Transverse colon (tissue), 4 donors: ENCODE measurements around the gene CCBE1. TPM values are rescaled to one million over a fixed set of nuclear protein-coding genes. Genes with fewer than 3 reads are reported as not detected.

ENCODE experiments used
- DNase-seq: peaks from one replicate; pipeline ENCODE4 v3.0.0-alpha.2; 2019
- H3K27ac ChIP-seq, 4 donors: fragments of 200-600 bp; sonication (generic); 2 replicates each; pipeline ENCODE4 v1.5.1; 2016 to 2018; ENCODE audit warnings: inconsistent platforms in 4 of 4
- H3K27me3 ChIP-seq: fragments of 200-600 bp; sonication (generic); 2 replicates; pipeline ENCODE4 v1.5.1; 2017; ENCODE audit warnings: inconsistent platforms
- H3K36me3 ChIP-seq, 4 donors: fragments of 200-600 bp; sonication (generic); 2 replicates each; pipeline ENCODE4 v1.5.1; 2017 to 2019; ENCODE audit warnings: inconsistent platforms in 4 of 4
- H3K4me1 ChIP-seq, 4 donors: fragments of 200-600 bp; sonication (generic); 2 replicates each; pipeline ENCODE4 v1.5.1; 2017 to 2020; ENCODE audit warnings: inconsistent platforms in 4 of 4
- H3K4me3 ChIP-seq, 4 donors: fragments of 200-600 bp; sonication (generic); 1 replicate in 1 of 4; 2 replicates in 3 of 4; pipeline versions ENCODE4 v1.5.1 to v1.6.1; 2017 to 2019; ENCODE audit warnings: inconsistent platforms in 4 of 4
- H3K9me3 ChIP-seq, 2 donors: fragments of 200-600 bp; sonication (generic); 2 replicates each; pipeline ENCODE4 v1.5.1; 2017 to 2019; ENCODE audit warnings: inconsistent platforms in 2 of 2
- EP300 ChIP-seq: sonication (generic); formaldehyde crosslinking; IDR thresholded peaks from one replicate; pipeline ENCODE4 v1.6.1; 2017; ENCODE audit warnings: antibody characterized with exemption, low read depth
- POLR2A ChIP-seq: fragments of 450-650 bp; IDR thresholded peaks from one replicate; pipeline ENCODE4 v1.6.1; 2016; ENCODE audit warnings: antibody characterized with exemption, mild to moderate bottlenecking, moderate library complexity
- POLR2AphosphoS5 ChIP-seq, 3 donors: sonication (generic); formaldehyde crosslinking; IDR thresholded peaks; one replicate each; pipeline ENCODE4 v1.6.1; 2016; ENCODE audit warnings: antibody characterized with exemption in 3 of 3
- WGBS, 2 donors: methylation state at CpG; one replicate each; pipeline ENCODE4 v1.1.5; 2018; ENCODE audit warnings: low coverage in 1 of 2; 5-methylcytosine and 5-hydroxymethylcytosine counted together
- in situ Hi-C, 4 donors: fragments of 200-750 bp; cut with MboI; loops; one replicate each; pipeline versions ENCODE4 v1.15.0 to v1.15.1; 2017; ENCODE audit warnings: low sequenced_read_pairs in 3 of 4, low pct_ligation_motif_present in 1 of 4, low pct_unique_long_range_greater_than_20kb in 1 of 4
- intact Hi-C: fragments of 100-400 bp; cut with DNase I; formaldehyde crosslinking; loops from one replicate; pipeline ENCODE4 v1.15.1; 2023; ENCODE audit warnings: low total_unique reads
- total RNA-seq, 4 donors: library from RNA; depleted of rRNA; stranded (reverse); fragments of >200 nt; gene quantifications; one replicate each; pipeline ENCODE4 v1.1.0, GENCODE V29; 2016
- TF ChIP-seq, protein P1 (sequence below), 5 experiments: fragments of 200-600 bp in 3 of 5; fragments of 450-650 bp in 2 of 5; sonication (generic) in 3 of 5; IDR thresholded peaks; 1 replicate in 2 of 5; 2 replicates in 3 of 5; pipeline ENCODE4 v1.5.1; 2016 to 2017; ENCODE audit warnings: antibody characterized with exemption in 5 of 5, inconsistent platforms in 3 of 5, mild to moderate bottlenecking in 2 of 5, moderate library complexity in 1 of 5

CCBE1 gene
- total RNA-seq, 4 donors from 2014 or later, result 6.1 to 43.0 (median 15.7) TPM

DNA sequence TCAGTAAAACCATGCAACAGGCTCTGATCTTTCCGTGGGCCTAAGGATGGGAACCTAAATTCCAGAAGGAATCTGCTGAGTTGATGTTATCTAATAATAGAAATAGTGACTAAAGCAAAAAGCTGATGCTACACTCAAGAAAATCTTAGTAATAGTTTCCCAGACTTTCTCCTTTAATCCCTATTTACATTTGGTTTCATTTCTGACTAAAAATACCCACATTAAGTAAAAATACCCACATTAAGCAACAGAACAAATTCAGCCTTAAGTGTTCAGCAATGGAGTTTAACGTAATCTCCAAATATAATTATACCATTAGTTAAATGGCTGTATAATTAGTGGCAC lies 50.3 kb downstream of the CCBE1 start:
- H3K9me3 ChIP-seq, result no peaks in the 10 kb centered on the region
- intact Hi-C loops, result no loop called here
- TF ChIP-seq POLR2AphosphoS5 (IDR thresholded peaks at IDR 0.05), result no peak
- TF ChIP-seq POLR2A, result no peak
- TF ChIP-seq EP300, result no peak
- TF ChIP-seq, protein P1, sequence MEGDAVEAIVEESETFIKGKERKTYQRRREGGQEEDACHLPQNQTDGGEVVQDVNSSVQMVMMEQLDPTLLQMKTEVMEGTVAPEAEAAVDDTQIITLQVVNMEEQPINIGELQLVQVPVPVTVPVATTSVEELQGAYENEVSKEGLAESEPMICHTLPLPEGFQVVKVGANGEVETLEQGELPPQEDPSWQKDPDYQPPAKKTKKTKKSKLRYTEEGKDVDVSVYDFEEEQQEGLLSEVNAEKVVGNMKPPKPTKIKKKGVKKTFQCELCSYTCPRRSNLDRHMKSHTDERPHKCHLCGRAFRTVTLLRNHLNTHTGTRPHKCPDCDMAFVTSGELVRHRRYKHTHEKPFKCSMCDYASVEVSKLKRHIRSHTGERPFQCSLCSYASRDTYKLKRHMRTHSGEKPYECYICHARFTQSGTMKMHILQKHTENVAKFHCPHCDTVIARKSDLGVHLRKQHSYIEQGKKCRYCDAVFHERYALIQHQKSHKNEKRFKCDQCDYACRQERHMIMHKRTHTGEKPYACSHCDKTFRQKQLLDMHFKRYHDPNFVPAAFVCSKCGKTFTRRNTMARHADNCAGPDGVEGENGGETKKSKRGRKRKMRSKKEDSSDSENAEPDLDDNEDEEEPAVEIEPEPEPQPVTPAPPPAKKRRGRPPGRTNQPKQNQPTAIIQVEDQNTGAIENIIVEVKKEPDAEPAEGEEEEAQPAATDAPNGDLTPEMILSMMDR (IDR thresholded peaks at IDR 0.05), result no peak
- no peak for DNase-seq
- peak overlapping the region in 2 of 4 donors; percentile 10 to 41 for H3K27ac ChIP-seq
- no peak overlapping the region for H3K4me3 ChIP-seq
- H3K27me3 ChIP-seq, result no peaks in the 10 kb centered on the region
- in situ Hi-C loops, result no loop called here
- H3K36me3 ChIP-seq, result no peaks in the 10 kb centered on the region
- H3K4me1 ChIP-seq, result peaks cover 0 to 5% (median 0%) of the 10 kb centered on the region in 4 donors
- 47 to 58% methylated on average over 2 of the region's 2 CpGs for WGBS, 2 donors

DNA sequence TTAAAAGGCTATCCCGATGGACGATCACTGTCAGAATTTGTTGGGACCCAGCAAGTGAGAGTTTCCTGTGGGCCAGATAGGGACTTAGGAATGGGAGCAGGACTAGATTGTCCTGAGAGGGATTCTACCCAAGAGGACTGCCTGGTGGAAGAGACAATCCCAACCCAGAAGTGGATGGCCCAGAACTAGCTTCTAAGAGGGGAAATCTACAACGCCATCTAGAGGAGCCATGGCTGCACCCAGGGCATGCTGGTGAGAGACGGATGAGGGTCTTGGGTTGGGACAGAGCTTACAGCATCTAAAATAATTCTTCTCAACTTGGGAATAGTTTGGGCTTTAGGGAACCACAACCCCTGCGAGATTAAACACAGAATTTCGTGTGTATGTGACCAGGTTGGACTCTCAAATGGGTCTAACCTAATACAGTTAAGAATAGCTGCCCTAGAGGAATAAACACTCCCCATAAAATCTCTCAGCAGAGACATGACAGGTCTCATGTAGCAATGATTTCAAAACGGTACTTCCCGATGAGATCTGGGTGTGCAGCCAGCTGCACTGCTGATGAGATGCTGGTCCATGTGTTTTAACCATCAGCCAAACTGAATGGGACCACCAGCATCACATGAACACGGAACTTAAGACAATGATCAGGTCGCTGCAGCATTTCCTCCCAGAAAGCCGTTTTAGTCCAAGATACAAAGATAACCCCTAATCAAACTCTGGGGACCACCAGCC lies 50.8 kb downstream of the CCBE1 start:
- intact Hi-C loops (no loop called here), in situ Hi-C loops (no loop called here)
- DNase-seq, result no peak
- Histone ChIP-seq H3K27me3 (no peaks in the 10 kb centered on the region), H3K4me3 (no peak overlapping the region), H3K27ac (peak overlapping the region in 2 of 4 donors; percentile 10 to 41), H3K9me3 (no peaks in the 10 kb centered on the region), H3K36me3 (no peaks in the 10 kb centered on the region), H3K4me1 (peaks cover 0 to 5% (median 0%) of the 10 kb centered on the region in 4 donors)
- TF ChIP-seq POLR2AphosphoS5 (IDR thresholded peaks at IDR 0.05) (no peak), EP300 (no peak), POLR2A (no peak)
- TF ChIP-seq, protein P1 (IDR thresholded peaks at IDR 0.05), result no peak
- WGBS, 2 donors, result 68 to 71% methylated on average over 4 to 11 of the region's 11 CpGs

GRCh38 chr18:59643740-59644139 lies 53.5 kb downstream of the CCBE1 start:
- in situ Hi-C loops (no loop called here), intact Hi-C loops (no loop called here)
- no peak overlapping the region for H3K27ac ChIP-seq
- WGBS, 2 donors, result 96% methylated on average over 5 to 6 of the region's 6 CpGs
- no peaks in the 10 kb centered on the region for H3K27me3 ChIP-seq
- TF ChIP-seq POLR2A (no peak), EP300 (no peak), POLR2AphosphoS5 (IDR thresholded peaks at IDR 0.05) (no peak)
- TF ChIP-seq, protein P1 (IDR thresholded peaks at IDR 0.05), result no peak
- no peak overlapping the region for H3K4me3 ChIP-seq
- no peaks in the 10 kb centered on the region for H3K9me3 ChIP-seq
- H3K4me1 ChIP-seq, result peaks cover 0 to 5% (median 0%) of the 10 kb centered on the region in 4 donors
- DNase-seq, result no peak
- H3K36me3 ChIP-seq, result no peaks in the 10 kb centered on the region

GRCh38 chr18:59640721-59641120 lies 56.5 kb downstream of the CCBE1 start:
- no peak overlapping the region for H3K4me3 ChIP-seq
- H3K4me1 ChIP-seq, result no peaks in the 10 kb centered on the region
- no peak for DNase-seq
- H3K27ac ChIP-seq, result no peak overlapping the region
- no peaks in the 10 kb centered on the region for H3K9me3 ChIP-seq
- TF ChIP-seq POLR2AphosphoS5 (IDR thresholded peaks at IDR 0.05) (no peak), POLR2A (no peak), EP300 (no peak)
- TF ChIP-seq, protein P1 (IDR thresholded peaks at IDR 0.05), result no peak
- in situ Hi-C loops, result no loop called here
- no peaks in the 10 kb centered on the region for H3K27me3 ChIP-seq
- intact Hi-C loops, result no loop called here
- 85 to 90% methylated on average over 3 of the region's 3 CpGs for whole genome bisulfite sequencing, 2 donors
- H3K36me3 ChIP-seq, result no peaks in the 10 kb centered on the region
